ENCODE results near the gene PTPN21. TPM values are rescaled to one million over a fixed set of nuclear protein-coding genes. Genes with fewer than 3 reads are reported as not detected.

PTPN21 gene
- total RNA-seq, 1 donor from 2014 or later: 30.1 TPM

DNA sequence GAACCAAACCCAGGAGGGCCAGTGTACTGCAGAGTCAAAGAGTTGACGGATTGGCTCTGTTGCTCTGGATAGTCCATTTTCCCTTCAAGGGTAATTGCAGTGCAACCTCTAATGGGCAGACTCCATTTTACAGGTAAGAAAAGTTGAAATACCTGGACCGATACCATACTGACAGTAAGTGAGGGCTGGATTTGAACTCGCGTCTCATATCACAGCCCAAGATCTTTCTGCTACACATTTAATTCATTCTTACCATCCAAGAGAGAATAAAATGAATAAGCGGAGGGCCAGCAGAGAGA, 7.7 kb upstream of the PTPN21 start:
- no peak overlapping the region for H3K27ac ChIP-seq (ENCODE audit: low read depth, low read length)
- no peak for FAIRE-seq
- H3K9me3 Mint-ChIP-seq (ENCODE audit: unreplicated experiment): no peaks in the 10 kb centered on the region

DNA sequence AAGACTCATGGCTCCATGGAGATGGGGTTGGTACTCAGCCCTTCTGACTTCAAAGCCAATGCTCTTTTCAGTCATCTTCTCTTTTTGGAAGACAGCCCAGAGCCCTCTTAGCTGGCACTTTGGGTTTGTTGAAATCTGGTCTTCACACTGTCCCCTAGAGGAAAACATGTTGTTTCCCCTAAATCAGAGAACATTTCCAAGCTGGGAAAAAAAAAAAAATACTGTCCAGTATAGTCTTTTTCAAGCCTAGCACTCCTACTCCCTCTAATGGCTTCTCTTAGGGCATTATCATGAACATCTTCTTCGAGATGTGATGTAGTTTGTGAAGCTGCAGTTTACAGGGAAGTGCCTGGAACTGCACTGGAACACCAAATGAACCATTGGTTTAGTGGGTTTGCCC, 5.0 kb upstream of the PTPN21 start:
- no peaks in the 10 kb centered on the region for H3K9me3 Mint-ChIP-seq (ENCODE audit: unreplicated experiment)
- peaks cover 15% of the 10 kb centered on the region for H3K4me1 Mint-ChIP-seq (ENCODE audit: low read depth, unreplicated experiment)
- no peaks in the 10 kb centered on the region for H3K36me3 Mint-ChIP-seq (ENCODE audit: low read depth, unreplicated experiment)
- H3K27ac ChIP-seq (ENCODE audit: low read depth, low read length): no peak overlapping the region
- H3K4me2 ChIP-seq (ENCODE audit: low read length): no peak overlapping the region
- no peak overlapping the region for H3K4me3 Mint-ChIP-seq (ENCODE audit: unreplicated experiment)
- peaks cover 15% of the 10 kb centered on the region for H4K20me1 ChIP-seq (ENCODE audit: insufficient read depth, low read length)
- no peak overlapping the region for H3K9ac ChIP-seq (ENCODE audit: low read length)
- TF ChIP-seq EZH2 (IDR thresholded peaks at IDR 0.05; ENCODE audit: insufficient read depth, low read length): no peak
- TF ChIP-seq, protein P1, sequence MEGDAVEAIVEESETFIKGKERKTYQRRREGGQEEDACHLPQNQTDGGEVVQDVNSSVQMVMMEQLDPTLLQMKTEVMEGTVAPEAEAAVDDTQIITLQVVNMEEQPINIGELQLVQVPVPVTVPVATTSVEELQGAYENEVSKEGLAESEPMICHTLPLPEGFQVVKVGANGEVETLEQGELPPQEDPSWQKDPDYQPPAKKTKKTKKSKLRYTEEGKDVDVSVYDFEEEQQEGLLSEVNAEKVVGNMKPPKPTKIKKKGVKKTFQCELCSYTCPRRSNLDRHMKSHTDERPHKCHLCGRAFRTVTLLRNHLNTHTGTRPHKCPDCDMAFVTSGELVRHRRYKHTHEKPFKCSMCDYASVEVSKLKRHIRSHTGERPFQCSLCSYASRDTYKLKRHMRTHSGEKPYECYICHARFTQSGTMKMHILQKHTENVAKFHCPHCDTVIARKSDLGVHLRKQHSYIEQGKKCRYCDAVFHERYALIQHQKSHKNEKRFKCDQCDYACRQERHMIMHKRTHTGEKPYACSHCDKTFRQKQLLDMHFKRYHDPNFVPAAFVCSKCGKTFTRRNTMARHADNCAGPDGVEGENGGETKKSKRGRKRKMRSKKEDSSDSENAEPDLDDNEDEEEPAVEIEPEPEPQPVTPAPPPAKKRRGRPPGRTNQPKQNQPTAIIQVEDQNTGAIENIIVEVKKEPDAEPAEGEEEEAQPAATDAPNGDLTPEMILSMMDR (IDR thresholded peaks at IDR 0.05; ENCODE audit: insufficient read depth, low read depth, low read length): peak; percentile 40
- H3K27ac Mint-ChIP-seq (ENCODE audit: unreplicated experiment): no peak overlapping the region
- H3K9me3 ChIP-seq (ENCODE audit: insufficient read depth, low read depth, low read length): no peaks in the 10 kb centered on the region
- H3K27me3 Mint-ChIP-seq (ENCODE audit: low read depth, unreplicated experiment): no peaks in the 10 kb centered on the region
- no peak overlapping the region for H3K4me3 ChIP-seq (ENCODE audit: insufficient read depth, low read depth, low read length)
- peaks cover 18% of the 10 kb centered on the region for H3K79me2 ChIP-seq (ENCODE audit: insufficient read depth, low read length)
- no peak overlapping the region for H2AFZ ChIP-seq (ENCODE audit: low read depth, low read length)
- FAIRE-seq (no peak), DNase-seq (ENCODE audit: low read depth) (peak; percentile 42)
- no peaks in the 10 kb centered on the region for H3K36me3 ChIP-seq (ENCODE audit: insufficient read depth, low read length)
- H3K4me1 ChIP-seq (ENCODE audit: insufficient read depth, low read length): peaks cover 32% of the 10 kb centered on the region
- no peaks in the 10 kb centered on the region for H3K27me3 ChIP-seq (ENCODE audit: insufficient read depth, low read length)

More for the DNA sequence above, 7.7 kb upstream of the PTPN21 start:
- Histone ChIP-seq H3K79me2 (ENCODE audit: insufficient read depth, low read length) (peaks cover 38% of the 10 kb centered on the region), H3K4me1 (ENCODE audit: insufficient read depth, low read length) (peaks cover 14% of the 10 kb centered on the region), H3K27me3 (ENCODE audit: insufficient read depth, low read length) (no peaks in the 10 kb centered on the region), H3K4me2 (ENCODE audit: low read length) (peak overlapping the region; percentile 91), H3K36me3 (ENCODE audit: insufficient read depth, low read length) (peaks cover 2% of the 10 kb centered on the region), H4K20me1 (ENCODE audit: insufficient read depth, low read length) (peaks cover 22% of the 10 kb centered on the region), H2AFZ (ENCODE audit: low read depth, low read length) (peak overlapping the region; percentile 99), H3K9me3 (ENCODE audit: insufficient read depth, low read depth, low read length) (no peaks in the 10 kb centered on the region), H3K4me3 (ENCODE audit: insufficient read depth, low read depth, low read length) (peak overlapping the region; percentile 94), H3K9ac (ENCODE audit: low read length) (peak overlapping the region; percentile 94)
- peak overlapping the region; percentile 14 for H3K27ac Mint-ChIP-seq (ENCODE audit: unreplicated experiment)
- no peaks in the 10 kb centered on the region for H3K36me3 Mint-ChIP-seq (ENCODE audit: low read depth, unreplicated experiment)
- H3K4me3 Mint-ChIP-seq (ENCODE audit: unreplicated experiment): peak overlapping the region; percentile 83
- peaks cover 2% of the 10 kb centered on the region for H3K4me1 Mint-ChIP-seq (ENCODE audit: low read depth, unreplicated experiment)
- TF ChIP-seq, protein P1 (IDR thresholded peaks at IDR 0.05; ENCODE audit: insufficient read depth, low read depth, low read length): no peak
- no peak for TF ChIP-seq EZH2 (IDR thresholded peaks at IDR 0.05; ENCODE audit: insufficient read depth, low read length)
- H3K27me3 Mint-ChIP-seq (ENCODE audit: low read depth, unreplicated experiment): no peaks in the 10 kb centered on the region
- no peak for DNase-seq (ENCODE audit: low read depth)

DNA sequence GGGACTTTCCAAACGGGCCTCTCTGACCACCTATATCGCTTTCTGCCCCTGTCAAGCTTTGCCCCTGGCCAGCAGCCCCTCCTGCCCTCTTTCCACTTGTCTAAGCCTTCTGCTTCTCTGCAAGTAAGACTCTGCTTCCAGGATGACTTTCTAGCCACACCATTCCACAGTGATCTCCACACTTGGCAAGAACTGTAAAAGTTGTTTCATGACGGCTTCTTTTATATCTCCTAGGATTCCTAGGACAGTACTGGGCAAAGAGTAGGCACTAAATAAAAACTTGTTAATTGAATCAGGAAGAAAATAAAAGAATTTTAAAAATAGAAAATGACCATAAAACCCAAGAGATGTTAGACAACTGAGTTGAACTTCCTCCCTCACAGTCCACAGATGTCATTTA, 1.8 kb upstream of the PTPN21 start:
- Histone ChIP-seq H3K27me3 (ENCODE audit: insufficient read depth, low read length) (no peaks in the 10 kb centered on the region), H3K36me3 (ENCODE audit: insufficient read depth, low read length) (no peaks in the 10 kb centered on the region), H3K79me2 (ENCODE audit: insufficient read depth, low read length) (peaks cover 27% of the 10 kb centered on the region), H3K4me1 (ENCODE audit: insufficient read depth, low read length) (peaks cover 27% of the 10 kb centered on the region), H3K9me3 (ENCODE audit: insufficient read depth, low read depth, low read length) (no peaks in the 10 kb centered on the region), H2AFZ (ENCODE audit: low read depth, low read length) (no peak overlapping the region), H3K9ac (ENCODE audit: low read length) (no peak overlapping the region), H3K27ac (ENCODE audit: low read depth, low read length) (no peak overlapping the region), H4K20me1 (ENCODE audit: insufficient read depth, low read length) (peaks cover 15% of the 10 kb centered on the region), H3K4me2 (ENCODE audit: low read length) (peak overlapping the region; percentile 33), H3K4me3 (ENCODE audit: insufficient read depth, low read depth, low read length) (no peak overlapping the region)
- Mint-ChIP-seq H3K27me3 (ENCODE audit: low read depth, unreplicated experiment) (no peaks in the 10 kb centered on the region), H3K36me3 (ENCODE audit: low read depth, unreplicated experiment) (no peaks in the 10 kb centered on the region), H3K27ac (ENCODE audit: unreplicated experiment) (no peak overlapping the region), H3K4me1 (ENCODE audit: low read depth, unreplicated experiment) (peaks cover 15% of the 10 kb centered on the region), H3K9me3 (ENCODE audit: unreplicated experiment) (no peaks in the 10 kb centered on the region), H3K4me3 (ENCODE audit: unreplicated experiment) (no peak overlapping the region)
- DNase-seq (ENCODE audit: low read depth) (peak; percentile 54), FAIRE-seq (no peak)
- TF ChIP-seq EZH2 (IDR thresholded peaks at IDR 0.05; ENCODE audit: insufficient read depth, low read length): no peak
- TF ChIP-seq, protein P1 (IDR thresholded peaks at IDR 0.05; ENCODE audit: insufficient read depth, low read depth, low read length): no peak
